ENCODE results near the gene CSAD.

GRCh38 chr12:53191096-53191884, 10.6 kb upstream of the CSAD start:
- TF ChIP-seq EZH2 (IDR thresholded peaks at IDR 0.05; ENCODE audit: borderline replicate concordance, low read length): no peak
- no peak for TF ChIP-seq CTCF (conservative IDR thresholded peaks at IDR 0.05 in 1 of 2, IDR thresholded peaks at IDR 0.05 in 1 of 2; ENCODE audit: extremely low read depth in 1 of 2, insufficient read depth in 1 of 2, low read depth in 1 of 2, low read length in 2 of 2)

Measured in mammary epithelial cell (primary cell).